H1 (cell line): ENCODE measurements around the gene DAPK2. TPM values are rescaled to one million over a fixed set of nuclear protein-coding genes. Genes with fewer than 3 reads are reported as not detected.

Experiments
- CTCF ChIA-PET: fragments of 300-600 bp; sonication (Branson Sonifier 250); formaldehyde crosslinking; loops from one replicate; lab custom pipeline; 2021; ENCODE audit not compliant: partially characterized antibody; lab: Charles Lee
- POLR2A ChIA-PET: fragments of 300-600 bp; sonication (Branson Sonifier 250); formaldehyde crosslinking; loops from one replicate; lab custom pipeline; 2021; ENCODE audit warnings: inconsistent platforms; ENCODE audit not compliant: partially characterized antibody; lab: Charles Lee
- DNase-seq, 2 experiments: peaks; one replicate each; pipeline versions ENCODE4 v3.0.0 to v3.0.0-alpha.2; 2010 to 2022; ENCODE audit warnings: low spot score in 2 of 2, low read depth in 1 of 2, mixed read lengths in 1 of 2
- FAIRE-seq: peaks from 2 replicates; lab custom pipeline; 2011; peaks lifted over from hg19 to GRCh38; lab: Jason Lieb, UNC
- H2AFZ ChIP-seq: 2 replicates; pipeline ENCODE4 v1.8.1; 2012; ENCODE audit warnings: low read length, inconsistent platforms
- H2AK5ac ChIP-seq: 2 replicates; pipeline ENCODE4 v1.6.1; 2013; ENCODE audit warnings: low read depth, low read length
- H2BK120ac ChIP-seq: replicated peaks from 2 replicates; pipeline ENCODE3; 2013; ENCODE audit warnings: low read depth, low read length, inconsistent platforms
- H2BK12ac ChIP-seq: 2 replicates; pipeline ENCODE4 v1.6.1; 2013; ENCODE audit warnings: low read depth, low read length
- H2BK15ac ChIP-seq: 2 replicates; pipeline ENCODE4 v1.6.1; 2013; ENCODE audit warnings: low read length
- H2BK20ac ChIP-seq: 2 replicates; pipeline ENCODE4 v1.6.1; 2013; ENCODE audit warnings: low read length
- H2BK5ac ChIP-seq: 2 replicates; pipeline ENCODE4 v1.6.1; 2013; ENCODE audit warnings: low read depth, low read length
- H3K14ac ChIP-seq: 2 replicates; pipeline ENCODE4 v1.6.1; 2013; ENCODE audit warnings: inconsistent platforms; ENCODE audit not compliant: insufficient read length
- H3K18ac ChIP-seq: 2 replicates; pipeline ENCODE4 v1.6.1; 2013; ENCODE audit warnings: low read length; ENCODE audit errors: extremely low read depth
- H3K23ac ChIP-seq: 2 replicates; pipeline ENCODE4 v1.6.1; 2013; ENCODE audit warnings: inconsistent platforms; ENCODE audit not compliant: insufficient read length
- H3K23me2 ChIP-seq: 2 replicates; pipeline ENCODE4 v1.6.1; 2013; ENCODE audit warnings: low read depth, low read length
- H3K27ac ChIP-seq: 2 replicates; pipeline ENCODE4 v1.6.1; 2011; ENCODE audit warnings: low read depth, low read length, inconsistent platforms
- H3K27me3 ChIP-seq, 4 experiments: replicated peaks in 1 of 4; 1 replicate in 1 of 4; 2 replicates in 3 of 4; pipeline versions ENCODE4 v1.6.1 to v1.8.1; 2011 to 2013; ENCODE audit warnings: low read length in 3 of 4, mild to moderate bottlenecking in 3 of 4, inconsistent platforms in 2 of 4, mixed read lengths in 2 of 4, moderate library complexity in 1 of 4; ENCODE audit not compliant: control insufficient read depth in 3 of 4, insufficient read depth in 3 of 4; ENCODE audit errors: extremely low read depth in 1 of 4
- H3K36me3 ChIP-seq, 4 experiments: 2 replicates each; pipeline versions ENCODE4 v1.6.1 to v1.8.1; 2011 to 2013; ENCODE audit warnings: mild to moderate bottlenecking in 4 of 4, low read length in 3 of 4, moderate library complexity in 2 of 4, control low read depth in 1 of 4, inconsistent platforms in 1 of 4; ENCODE audit not compliant: insufficient read depth in 4 of 4, control insufficient read depth in 2 of 4
- H3K4ac ChIP-seq: replicated peaks from 2 replicates; pipeline ENCODE3; 2013; ENCODE audit warnings: low read length, low read depth, mixed read lengths, inconsistent platforms; ENCODE audit not compliant: insufficient read length
- H3K4me1 ChIP-seq, 4 experiments: replicated peaks in 1 of 4; 1 replicate in 1 of 4; 2 replicates in 3 of 4; pipeline versions ENCODE4 v1.6.1 to v1.8.1; 2011 to 2013; ENCODE audit warnings: low read length in 3 of 4, inconsistent platforms in 2 of 4, mixed read lengths in 1 of 4; ENCODE audit not compliant: insufficient read depth in 4 of 4, control insufficient read depth in 3 of 4
- H3K4me2 ChIP-seq, 2 experiments: 2 replicates each; pipeline versions ENCODE4 v1.6.1 to v1.8.1; 2011 to 2013; ENCODE audit warnings: low read depth in 2 of 2, low read length in 2 of 2, control low read depth in 1 of 2, inconsistent platforms in 1 of 2, mild to moderate bottlenecking in 1 of 2; ENCODE audit not compliant: insufficient read depth in 1 of 2
- H3K4me3 ChIP-seq, 4 experiments: fragments of 200-600, 300-600 bp in 1 of 4; sonication (generic), shearing (Covaris generic), sonication (Bioruptor Twin) in 1 of 4; 2 replicates each; pipeline versions ENCODE4 v1.5.1 to v1.8.1; 2011 to 2016; ENCODE audit warnings: low read length in 4 of 4, low read depth in 3 of 4, control low read depth in 2 of 4, inconsistent platforms in 2 of 4, mild to moderate bottlenecking in 2 of 4, mixed read lengths in 1 of 4, moderate library complexity in 1 of 4; ENCODE audit not compliant: insufficient read depth in 2 of 4; ENCODE audit errors: extremely low read depth in 1 of 4
- H3K56ac ChIP-seq: replicated peaks from 2 replicates; pipeline ENCODE3; 2013; ENCODE audit warnings: low read depth, mild to moderate bottlenecking, mixed read lengths, low read length, inconsistent platforms; ENCODE audit not compliant: insufficient read length
- H3K79me1 ChIP-seq: 2 replicates; pipeline ENCODE4 v1.6.1; 2013; ENCODE audit warnings: low read depth, low read length, control low read depth
- H3K79me2 ChIP-seq, 2 experiments: 2 replicates each; pipeline versions ENCODE4 v1.6.1 to v1.8.1; 2012 to 2013; ENCODE audit warnings: low read length in 2 of 2, mild to moderate bottlenecking in 2 of 2, inconsistent platforms in 1 of 2; ENCODE audit not compliant: insufficient read depth in 2 of 2, control insufficient read depth in 1 of 2
- H3K9ac ChIP-seq, 4 experiments: replicated peaks in 1 of 4; 1 replicate in 1 of 4; 2 replicates in 3 of 4; pipeline versions ENCODE4 v1.6.1 to v1.8.1; 2011 to 2013; ENCODE audit warnings: low read depth in 3 of 4, low read length in 3 of 4, control low read depth in 2 of 4, mild to moderate bottlenecking in 2 of 4, moderate library complexity in 2 of 4, inconsistent platforms in 1 of 4; ENCODE audit errors: extremely low read depth in 1 of 4
- H3K9me3 ChIP-seq, 2 experiments: 2 replicates each; pipeline versions ENCODE4 v1.6.1 to v1.8.1; 2012 to 2013; ENCODE audit warnings: mild to moderate bottlenecking in 2 of 2, moderate library complexity in 2 of 2, control low read depth in 1 of 2, inconsistent platforms in 1 of 2, low read depth in 1 of 2, low read length in 1 of 2, mixed read lengths in 1 of 2; ENCODE audit not compliant: insufficient read depth in 2 of 2
- H4K20me1 ChIP-seq, 2 experiments: replicated peaks in 1 of 2; 2 replicates each; pipeline versions ENCODE3 to v1.8.1; 2011 to 2013; ENCODE audit warnings: inconsistent platforms in 2 of 2, low read length in 2 of 2, mild to moderate bottlenecking in 1 of 2; ENCODE audit not compliant: insufficient read depth in 2 of 2, control insufficient read depth in 1 of 2
- H4K5ac ChIP-seq: 2 replicates; pipeline ENCODE4 v1.6.1; 2013; ENCODE audit warnings: low read length, low read depth, mixed read lengths, inconsistent platforms; ENCODE audit not compliant: insufficient read length
- H4K8ac ChIP-seq: 2 replicates; pipeline ENCODE4 v1.8.0; 2013; ENCODE audit warnings: mild to moderate bottlenecking, moderate library complexity, low read length, inconsistent platforms; ENCODE audit not compliant: insufficient read depth; ENCODE audit errors: extremely low read depth
- H4K91ac ChIP-seq: replicated peaks from 2 replicates; pipeline ENCODE3; 2013; ENCODE audit warnings: low read length, mixed read lengths, inconsistent platforms; ENCODE audit not compliant: insufficient read length
- BRCA1 ChIP-seq: IDR thresholded peaks from 2 replicates; pipeline ENCODE4 v1.6.1; 2012; ENCODE audit warnings: low read depth, low read length, improper control_type of control experiment
- CBX8 ChIP-seq: fragments of 300-800, 300-1000 bp; sonication (generic); IDR thresholded peaks from 2 replicates; pipeline ENCODE4 v1.7.1; 2016; ENCODE audit warnings: low read depth, low read length, borderline replicate concordance
- POU5F1 ChIP-seq: IDR thresholded peaks from 2 replicates; pipeline ENCODE4 v1.6.1; 2011; ENCODE audit warnings: low read depth, mild to moderate bottlenecking, low read length, moderate library complexity
- WGBS, 2 experiments: shearing (Covaris generic) in 1 of 2; methylation state at CpG; one replicate each; pipeline versions ENCODE4 v1.1.6 to v1.1.7; 2013 to 2015; ENCODE audit warnings: low lambda C conversion rate in 2 of 2, mixed read lengths in 2 of 2, inconsistent platforms in 1 of 2, low coverage in 1 of 2, missing lambda C conversion rate in 1 of 2; ENCODE audit not compliant: insufficient replicate concordance in 2 of 2, insufficient coverage in 1 of 2, insufficient read length in 1 of 2; ENCODE audit errors: extremely low coverage in 1 of 2, missing lambda C conversion rate in 1 of 2; 5-methylcytosine and 5-hydroxymethylcytosine counted together
- polyA plus RNA-seq, 7 experiments: library from polyadenylated mRNA; depleted of rRNA in 3 of 7; stranded (reverse) in 5 of 7; unstranded in 2 of 7; fragments of >200 nt in 5 of 7; fragments of 200-250 nt in 2 of 7; gene quantifications; 1 replicate in 5 of 7; 2 replicates in 1 of 7; 4 replicates in 1 of 7; pipeline versions ENCODE4 v1.2.1 to v1.2.3, GENCODE V29; 2011 to 2013; ENCODE audit warnings: missing spikeins in 2 of 7, mixed read lengths in 2 of 7
- total RNA-seq: library from RNA; stranded (reverse); fragmentation: NEBNext Ultra II Directional; extraction: Animal tissue kit (Norgen Biotek cat#: 25700); gene quantifications from 2 replicates; pipeline ENCODE4 v1.2.1, GENCODE V29; 2021
- TF ChIP-seq, protein P1 (sequence below): IDR thresholded peaks from 2 replicates; pipeline ENCODE4 v1.6.1; 2012; ENCODE audit warnings: low read length, inconsistent platforms
- TF ChIP-seq, protein P2 (sequence below): IDR thresholded peaks from 2 replicates; pipeline ENCODE4 v1.6.1; 2012; ENCODE audit warnings: inconsistent platforms

The DAPK2 gene
- total and polyA plus RNA-seq, 2 of the 8 experiments (the other 6 are each of a cell fraction or from before 2014, with no cell fraction given), result 1.8 to 2.9 TPM

DNA sequence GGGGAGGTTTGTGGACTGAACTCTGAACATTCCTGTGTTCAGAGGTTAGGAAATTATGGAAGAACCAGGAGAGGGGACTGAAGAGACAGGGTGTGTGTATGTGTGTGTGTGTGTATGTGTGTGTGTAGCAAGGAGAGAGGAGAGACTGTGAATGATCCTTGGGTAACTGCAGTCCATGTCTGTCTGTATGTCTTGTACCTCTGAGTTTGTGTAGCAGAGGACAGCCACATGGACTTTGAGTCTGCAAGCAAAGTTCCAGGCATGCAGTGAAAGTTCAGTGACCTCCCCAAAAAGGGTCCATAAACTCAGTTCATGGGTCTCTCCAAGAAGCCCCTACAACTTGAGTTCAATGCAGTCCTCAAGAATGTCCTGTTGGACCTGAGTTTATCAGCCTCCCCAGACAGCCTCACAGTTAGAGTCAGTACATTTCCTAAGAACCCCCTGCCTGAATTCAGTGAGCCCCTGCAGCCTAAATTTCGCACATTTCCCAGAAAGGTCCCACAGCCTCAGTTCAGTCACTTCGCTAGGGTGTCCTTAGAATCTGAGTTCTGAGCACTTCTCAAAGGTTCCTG is 184.3 kb downstream of the DAPK2 start:
- H3K4me2 ChIP-seq, result no peak overlapping the region
- no peak overlapping the region for H2BK15ac ChIP-seq
- no peak overlapping the region for H2BK5ac ChIP-seq
- no peaks in the 10 kb centered on the region for H4K20me1 ChIP-seq
- ChIA-PET POLR2A (no interaction called here), CTCF (interaction anchor here (0.9 kb wide), 1 partner anchor 14 kb away, joined by 3 read pairs; no protein-coding TSS in a partner anchor)
- H3K4me3 ChIP-seq, result no peak overlapping the region
- no peak overlapping the region; the same call in 1 of the 2 replicates for H2AFZ ChIP-seq
- no peak overlapping the region for H4K91ac ChIP-seq
- no peaks in the 10 kb centered on the region for H3K79me1 ChIP-seq
- no peak overlapping the region for H3K4ac ChIP-seq
- no peaks in the 10 kb centered on the region; the same call in 1 of the 2 replicates for H3K23me2 ChIP-seq
- H4K5ac ChIP-seq, result no peak overlapping the region
- FAIRE-seq (no peak), DNase-seq (no peak)
- H2AK5ac ChIP-seq, result no peak overlapping the region
- no peak overlapping the region for H3K9ac ChIP-seq
- H3K56ac ChIP-seq, result no peak overlapping the region
- H2BK20ac ChIP-seq, result no peak overlapping the region
- H3K18ac ChIP-seq, result no peak overlapping the region
- H4K8ac ChIP-seq, result no peak overlapping the region
- H2BK12ac ChIP-seq, result no peak overlapping the region
- WGBS, 2 experiments, result 84% methylated on average over 2 of the region's 2 CpGs; no CpG with 5 or more reads in 1 of the 2 experiments
- H3K27ac ChIP-seq, result no peak overlapping the region
- no peak overlapping the region for H3K23ac ChIP-seq
- no peaks in the 10 kb centered on the region for H3K36me3 ChIP-seq
- no peaks in the 10 kb centered on the region for H3K9me3 ChIP-seq
- no peaks in the 10 kb centered on the region for H3K79me2 ChIP-seq
- H3K4me1 ChIP-seq, result no peaks in the 10 kb centered on the region
- H3K27me3 ChIP-seq, result no peaks in the 10 kb centered on the region
- H3K14ac ChIP-seq, result no peak overlapping the region
- TF ChIP-seq, protein P1, sequence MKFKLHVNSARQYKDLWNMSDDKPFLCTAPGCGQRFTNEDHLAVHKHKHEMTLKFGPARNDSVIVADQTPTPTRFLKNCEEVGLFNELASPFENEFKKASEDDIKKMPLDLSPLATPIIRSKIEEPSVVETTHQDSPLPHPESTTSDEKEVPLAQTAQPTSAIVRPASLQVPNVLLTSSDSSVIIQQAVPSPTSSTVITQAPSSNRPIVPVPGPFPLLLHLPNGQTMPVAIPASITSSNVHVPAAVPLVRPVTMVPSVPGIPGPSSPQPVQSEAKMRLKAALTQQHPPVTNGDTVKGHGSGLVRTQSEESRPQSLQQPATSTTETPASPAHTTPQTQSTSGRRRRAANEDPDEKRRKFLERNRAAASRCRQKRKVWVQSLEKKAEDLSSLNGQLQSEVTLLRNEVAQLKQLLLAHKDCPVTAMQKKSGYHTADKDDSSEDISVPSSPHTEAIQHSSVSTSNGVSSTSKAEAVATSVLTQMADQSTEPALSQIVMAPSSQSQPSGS, result no peak
- no peak for TF ChIP-seq BRCA1
- no peak for TF ChIP-seq CBX8
- no peak for TF ChIP-seq POU5F1
- TF ChIP-seq, protein P2, sequence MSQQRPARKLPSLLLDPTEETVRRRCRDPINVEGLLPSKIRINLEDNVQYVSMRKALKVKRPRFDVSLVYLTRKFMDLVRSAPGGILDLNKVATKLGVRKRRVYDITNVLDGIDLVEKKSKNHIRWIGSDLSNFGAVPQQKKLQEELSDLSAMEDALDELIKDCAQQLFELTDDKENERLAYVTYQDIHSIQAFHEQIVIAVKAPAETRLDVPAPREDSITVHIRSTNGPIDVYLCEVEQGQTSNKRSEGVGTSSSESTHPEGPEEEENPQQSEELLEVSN, result no peak
- no peak overlapping the region for H2BK120ac ChIP-seq
